ENCODE results near the gene SLC6A16.

DNA sequence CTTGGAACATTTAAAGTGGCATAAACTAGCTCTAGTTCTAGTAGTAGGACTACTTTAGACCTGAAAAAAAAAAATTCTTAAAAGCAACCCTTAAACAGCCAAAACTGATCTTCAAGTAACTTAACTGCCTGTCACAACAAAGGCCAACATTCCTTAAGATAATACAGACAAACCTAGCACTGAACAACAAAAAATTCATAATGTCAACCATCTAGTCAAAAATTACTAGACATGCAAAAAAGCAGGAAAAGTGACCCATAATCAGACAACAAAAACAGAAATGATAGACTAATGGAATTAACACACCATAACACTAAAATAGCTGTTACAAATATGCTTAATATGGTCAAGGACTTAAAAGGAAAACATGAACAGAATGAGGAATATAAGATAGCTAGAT lies 6.7 kb downstream of the SLC6A16 start:
- no peak for TF ChIP-seq CTCF (IDR thresholded peaks at IDR 0.05)
- TF ChIP-seq POLR2AphosphoS5 (IDR thresholded peaks at IDR 0.05; ENCODE audit: low read depth, low read length) = no peak
- TF ChIP-seq, protein P1, sequence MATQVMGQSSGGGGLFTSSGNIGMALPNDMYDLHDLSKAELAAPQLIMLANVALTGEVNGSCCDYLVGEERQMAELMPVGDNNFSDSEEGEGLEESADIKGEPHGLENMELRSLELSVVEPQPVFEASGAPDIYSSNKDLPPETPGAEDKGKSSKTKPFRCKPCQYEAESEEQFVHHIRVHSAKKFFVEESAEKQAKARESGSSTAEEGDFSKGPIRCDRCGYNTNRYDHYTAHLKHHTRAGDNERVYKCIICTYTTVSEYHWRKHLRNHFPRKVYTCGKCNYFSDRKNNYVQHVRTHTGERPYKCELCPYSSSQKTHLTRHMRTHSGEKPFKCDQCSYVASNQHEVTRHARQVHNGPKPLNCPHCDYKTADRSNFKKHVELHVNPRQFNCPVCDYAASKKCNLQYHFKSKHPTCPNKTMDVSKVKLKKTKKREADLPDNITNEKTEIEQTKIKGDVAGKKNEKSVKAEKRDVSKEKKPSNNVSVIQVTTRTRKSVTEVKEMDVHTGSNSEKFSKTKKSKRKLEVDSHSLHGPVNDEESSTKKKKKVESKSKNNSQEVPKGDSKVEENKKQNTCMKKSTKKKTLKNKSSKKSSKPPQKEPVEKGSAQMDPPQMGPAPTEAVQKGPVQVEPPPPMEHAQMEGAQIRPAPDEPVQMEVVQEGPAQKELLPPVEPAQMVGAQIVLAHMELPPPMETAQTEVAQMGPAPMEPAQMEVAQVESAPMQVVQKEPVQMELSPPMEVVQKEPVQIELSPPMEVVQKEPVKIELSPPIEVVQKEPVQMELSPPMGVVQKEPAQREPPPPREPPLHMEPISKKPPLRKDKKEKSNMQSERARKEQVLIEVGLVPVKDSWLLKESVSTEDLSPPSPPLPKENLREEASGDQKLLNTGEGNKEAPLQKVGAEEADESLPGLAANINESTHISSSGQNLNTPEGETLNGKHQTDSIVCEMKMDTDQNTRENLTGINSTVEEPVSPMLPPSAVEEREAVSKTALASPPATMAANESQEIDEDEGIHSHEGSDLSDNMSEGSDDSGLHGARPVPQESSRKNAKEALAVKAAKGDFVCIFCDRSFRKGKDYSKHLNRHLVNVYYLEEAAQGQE (IDR thresholded peaks at IDR 0.05; ENCODE audit: insufficient read depth in 1 of 2, low read depth in 2 of 2, low read length in 1 of 2) = no peak
- TF ChIP-seq SIN3A (IDR thresholded peaks at IDR 0.05; ENCODE audit: borderline replicate concordance, insufficient read depth, low read depth, low read length) = no peak

Measured in Panc1 (cell line).